ENCODE measurements around the gene CNTLN.
"Not testable (repeated sequence)": the region's sequence is repeated elsewhere in the genome, so short reads cannot be mapped to it uniquely, and the experiment has no call there.

CNTLN gene

DNA sequence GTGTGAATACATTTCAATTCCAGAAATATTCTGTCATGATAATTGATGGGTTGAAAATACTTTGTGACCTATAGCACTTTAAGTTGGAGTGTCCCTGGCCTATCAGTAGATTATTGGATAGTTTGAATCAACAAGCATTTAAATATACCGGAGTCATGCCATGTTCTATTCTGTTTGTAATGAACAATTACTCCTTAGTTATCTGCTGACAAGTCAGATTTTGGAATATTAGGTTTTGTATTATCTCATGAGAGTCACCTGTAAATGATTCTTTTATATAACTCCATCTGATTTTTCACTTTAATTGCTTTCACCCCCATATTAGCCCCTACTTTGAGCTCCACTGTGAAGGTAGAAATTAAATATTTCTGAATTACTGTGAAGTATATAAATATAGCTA is 351.6 kb downstream of the CNTLN start:
- Histone ChIP-seq H3K9me3 (no peaks in the 10 kb centered on the region), H3K36me3 (replicated peaks) (no peaks in the 10 kb centered on the region), H3K27me3 (ENCODE audit: low read depth) (no peaks in the 10 kb centered on the region), H3K4me1 (no peaks in the 10 kb centered on the region), H3K4me3 (no peak overlapping the region)
- DNase-seq (ENCODE audit: low spot score in 2 of 2): no peak
- in situ Hi-C loops (cut with MboI; ENCODE audit: low sequenced_read_pairs): no loop called here

DNA sequence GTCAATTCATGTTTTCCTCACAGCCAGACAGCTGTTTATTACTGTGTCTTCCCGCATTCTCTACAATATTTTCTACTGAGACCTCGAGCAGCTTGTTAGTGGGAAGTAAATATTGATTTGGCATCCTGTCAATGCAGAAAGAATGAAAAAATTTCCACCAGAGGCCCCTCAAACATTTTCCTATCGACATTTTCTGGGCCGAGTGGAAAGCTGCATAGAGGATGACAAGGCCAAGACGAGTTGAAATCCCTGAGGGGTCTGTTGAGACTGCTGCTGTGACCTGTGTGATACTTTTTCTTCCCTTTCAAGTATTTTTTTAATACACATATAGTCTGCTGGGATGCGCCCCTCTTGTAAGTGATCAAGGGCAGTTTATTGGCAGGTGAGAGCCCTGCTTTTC is 352.6 kb downstream of the CNTLN start:
- Histone ChIP-seq H3K9me3 (no peaks in the 10 kb centered on the region), H3K4me1 (peaks cover 3% of the 10 kb centered on the region), H3K27me3 (ENCODE audit: low read depth) (no peaks in the 10 kb centered on the region), H3K4me3 (no peak overlapping the region), H3K36me3 (replicated peaks) (no peaks in the 10 kb centered on the region)
- in situ Hi-C loops (cut with MboI; ENCODE audit: low sequenced_read_pairs): no loop called here
- no peak for DNase-seq (ENCODE audit: low spot score in 2 of 2)

- Histone ChIP-seq H3K4me3 (no peak overlapping the region), H3K9me3 (no peaks in the 10 kb centered on the region), H3K4me1 (peaks cover 4% of the 10 kb centered on the region), H3K27me3 (ENCODE audit: low read depth) (no peaks in the 10 kb centered on the region), H3K36me3 (replicated peaks) (no peaks in the 10 kb centered on the region)
- no peak for DNase-seq (ENCODE audit: low spot score in 2 of 2)
- in situ Hi-C loops (cut with MboI; ENCODE audit: low sequenced_read_pairs): no loop called here
Measured at GRCh38 chr9:17488662-17489061, 353.8 kb downstream of the CNTLN start.

GRCh38 chr9:17490110-17490509 is 355.3 kb downstream of the CNTLN start:
- no peaks in the 10 kb centered on the region for H3K36me3 ChIP-seq (replicated peaks)
- no peaks in the 10 kb centered on the region for H3K9me3 ChIP-seq
- DNase-seq (ENCODE audit: low spot score in 2 of 2): no peak
- no peaks in the 10 kb centered on the region for H3K27me3 ChIP-seq (ENCODE audit: low read depth)
- peaks cover 4% of the 10 kb centered on the region for H3K4me1 ChIP-seq
- in situ Hi-C loops (cut with MboI; ENCODE audit: low sequenced_read_pairs): no loop called here
- no peak overlapping the region for H3K4me3 ChIP-seq

DNA sequence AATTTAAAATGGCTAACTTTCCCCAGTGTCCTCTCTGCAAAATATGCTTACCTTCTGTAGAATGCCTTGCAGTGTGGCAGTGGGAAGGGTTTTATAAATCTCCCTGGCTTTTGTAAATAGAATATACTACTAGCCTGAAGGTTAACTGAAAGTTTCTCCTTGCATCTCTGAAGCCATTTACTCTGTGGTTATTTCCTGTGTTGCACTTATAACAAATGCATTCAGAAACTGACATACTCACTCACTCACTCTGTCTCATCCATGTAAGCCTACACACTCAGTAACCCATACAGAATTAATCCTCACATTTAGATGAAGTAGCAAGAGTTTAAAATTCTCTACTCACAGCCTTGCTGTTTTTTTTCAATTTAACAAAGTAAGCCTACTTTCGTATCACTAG is 356.9 kb downstream of the CNTLN start:
- H3K27me3 ChIP-seq (ENCODE audit: low read depth): no peaks in the 10 kb centered on the region
- no peaks in the 10 kb centered on the region for H3K9me3 ChIP-seq
- no peak overlapping the region for H3K4me3 ChIP-seq
- in situ Hi-C loops (cut with MboI; ENCODE audit: low sequenced_read_pairs): no loop called here
- H3K36me3 ChIP-seq (replicated peaks): no peaks in the 10 kb centered on the region
- no peak for DNase-seq (ENCODE audit: low spot score in 2 of 2)
- peaks cover 4% of the 10 kb centered on the region for H3K4me1 ChIP-seq

- Histone ChIP-seq H3K4me3 (no peak overlapping the region), H3K4me1 (no peaks in the 10 kb centered on the region)
- in situ Hi-C loops (cut with MboI; ENCODE audit: low sequenced_read_pairs): no loop called here
Measured at GRCh38 chr9:17503196-17503595, 368.4 kb downstream of the CNTLN start.

DNA sequence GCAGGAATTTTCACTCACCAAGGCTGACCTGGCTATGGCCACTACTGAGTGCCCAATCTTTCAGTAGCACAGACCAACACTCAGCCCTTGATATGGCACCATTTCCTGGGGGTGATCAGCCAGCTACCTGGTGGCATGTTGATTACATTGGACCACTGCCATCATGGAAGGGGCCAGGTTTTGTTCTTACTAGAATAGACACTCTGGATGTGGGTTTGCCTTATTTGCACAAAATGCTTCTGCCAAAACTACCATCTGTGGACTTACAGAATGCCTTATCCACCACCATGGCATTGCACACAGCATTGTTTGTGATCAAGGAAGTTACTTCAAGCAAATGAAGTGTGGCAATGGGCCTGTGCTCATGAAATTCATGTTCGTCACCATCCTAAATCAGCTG is 374.3 kb downstream of the CNTLN start:
- Histone ChIP-seq H3K9me3 (no peaks in the 10 kb centered on the region), H3K4me3 (no peak overlapping the region), H3K4me1 (no peaks in the 10 kb centered on the region), H3K27me3 (ENCODE audit: low read depth) (no peaks in the 10 kb centered on the region), H3K36me3 (replicated peaks) (no peaks in the 10 kb centered on the region)
- no peak for DNase-seq (ENCODE audit: low spot score in 2 of 2)
- in situ Hi-C loops (cut with MboI; ENCODE audit: low sequenced_read_pairs): no loop called here

More at GRCh38 chr9:17503196-17503595, 368.4 kb downstream of the CNTLN start:
- DNase-seq (ENCODE audit: low spot score in 2 of 2): no peak
- Histone ChIP-seq H3K36me3 (replicated peaks) (no peaks in the 10 kb centered on the region), H3K27me3 (ENCODE audit: low read depth) (no peaks in the 10 kb centered on the region), H3K9me3 (no peaks in the 10 kb centered on the region)

GRCh38 chr9:17509701-17510100 is 374.9 kb downstream of the CNTLN start:
- no peaks in the 10 kb centered on the region for H3K4me1 ChIP-seq
- H3K27me3 ChIP-seq (ENCODE audit: low read depth): no peaks in the 10 kb centered on the region
- H3K36me3 ChIP-seq (replicated peaks): no peaks in the 10 kb centered on the region
- DNase-seq (ENCODE audit: low spot score in 2 of 2): no peak
- no peaks in the 10 kb centered on the region for H3K9me3 ChIP-seq
- H3K4me3 ChIP-seq: no peak overlapping the region
- in situ Hi-C loops (cut with MboI; ENCODE audit: low sequenced_read_pairs): no loop called here

GRCh38 chr9:17519761-17520160 is 384.9 kb downstream of the CNTLN start:
- no peak overlapping the region for H3K4me3 ChIP-seq
- in situ Hi-C loops (cut with MboI; ENCODE audit: low sequenced_read_pairs): no loop called here
- H3K4me1 ChIP-seq: peaks cover 10% of the 10 kb centered on the region
- H3K36me3 ChIP-seq (replicated peaks): no peaks in the 10 kb centered on the region
- no peak for DNase-seq (ENCODE audit: low spot score in 2 of 2)
- H3K27me3 ChIP-seq (ENCODE audit: low read depth): no peaks in the 10 kb centered on the region
- H3K9me3 ChIP-seq: no peaks in the 10 kb centered on the region

- Histone ChIP-seq H3K27me3 (ENCODE audit: low read depth) (no peaks in the 10 kb centered on the region), H3K4me1 (peaks cover 10% of the 10 kb centered on the region), H3K36me3 (replicated peaks) (no peaks in the 10 kb centered on the region), H3K9me3 (no peaks in the 10 kb centered on the region), H3K4me3 (no peak overlapping the region)
- DNase-seq (ENCODE audit: low spot score in 2 of 2): no peak
- in situ Hi-C loops (cut with MboI; ENCODE audit: low sequenced_read_pairs): no loop called here
Measured at GRCh38 chr9:17520268-17521064, 385.6 kb downstream of the CNTLN start.

- no peak for DNase-seq (ENCODE audit: low spot score in 2 of 2)
- no peaks in the 10 kb centered on the region for H3K36me3 ChIP-seq (replicated peaks)
- peaks cover 10% of the 10 kb centered on the region for H3K4me1 ChIP-seq
- no peaks in the 10 kb centered on the region for H3K9me3 ChIP-seq
- in situ Hi-C loops (cut with MboI; ENCODE audit: low sequenced_read_pairs): no loop called here
- H3K27me3 ChIP-seq (ENCODE audit: low read depth): no peaks in the 10 kb centered on the region
- H3K4me3 ChIP-seq: no peak overlapping the region
Measured at GRCh38 chr9:17521100-17521855, 386.4 kb downstream of the CNTLN start.

GRCh38 chr9:17526726-17527125 is 391.9 kb downstream of the CNTLN start:
- in situ Hi-C loops (cut with MboI; ENCODE audit: low sequenced_read_pairs): loop anchor here (25.0 kb wide), 1 partner anchor 1511 kb away; the partner anchor contains the start of genes RRAGA and SAXO1

DNA sequence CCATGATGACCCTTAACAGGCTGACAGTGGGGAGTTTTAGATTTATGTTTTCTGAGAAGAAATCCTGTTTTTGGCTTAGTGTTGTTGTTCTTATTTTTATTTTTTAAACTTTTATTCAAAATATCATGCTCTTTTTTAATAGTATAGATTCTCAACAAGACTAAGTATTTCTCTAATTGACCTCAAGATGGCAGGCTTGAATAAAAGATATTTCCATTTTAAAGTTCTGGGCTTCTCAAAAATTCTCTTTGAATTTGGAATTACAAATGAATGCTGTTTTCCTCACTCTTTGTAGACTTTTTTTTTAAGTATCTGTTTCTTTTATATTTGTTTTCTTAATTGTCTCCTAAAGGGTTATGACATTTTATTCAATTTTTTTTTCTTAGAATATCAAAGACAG is 394.0 kb downstream of the CNTLN start:
- no peaks in the 10 kb centered on the region for H3K9me3 ChIP-seq
- in situ Hi-C loops (cut with MboI; ENCODE audit: low sequenced_read_pairs): loop anchor here (25.0 kb wide), 1 partner anchor 1508 kb away; the partner anchor contains the start of genes RRAGA and SAXO1
- H3K4me3 ChIP-seq: no peak overlapping the region
- peaks cover 9% of the 10 kb centered on the region for H3K4me1 ChIP-seq
- H3K27me3 ChIP-seq (ENCODE audit: low read depth): no peaks in the 10 kb centered on the region
- DNase-seq (ENCODE audit: low spot score in 2 of 2): peak in 1 of 2 experiments; percentile 37
- no peaks in the 10 kb centered on the region for H3K36me3 ChIP-seq (replicated peaks)

More at GRCh38 chr9:17526726-17527125, 391.9 kb downstream of the CNTLN start:
- not testable (repeated sequence) for H3K4me3 ChIP-seq; H3K27me3 ChIP-seq (ENCODE audit: low read depth); DNase-seq (ENCODE audit: low spot score in 2 of 2); H3K9me3 ChIP-seq; H3K36me3 ChIP-seq (replicated peaks)
- H3K4me1 ChIP-seq: peaks cover 10% of the 10 kb centered on the region

GRCh38 chr9:17531642-17532254 is 396.9 kb downstream of the CNTLN start:
- in situ Hi-C loops (cut with MboI; ENCODE audit: low sequenced_read_pairs): loop anchor here (10.0 to 25.0 kb wide), 2 partner anchors 673 to 1506 kb away; partner anchors contain the start of genes RRAGA and SAXO1
- peaks cover 6% of the 10 kb centered on the region; the same call in 1 of the 2 replicates for H3K4me1 ChIP-seq
- no peak overlapping the region for H3K4me3 ChIP-seq
- peak; percentile 61 to 72 for DNase-seq (ENCODE audit: low spot score in 2 of 2)
- no peaks in the 10 kb centered on the region for H3K9me3 ChIP-seq
- H3K27me3 ChIP-seq (ENCODE audit: low read depth): peaks cover 4% of the 10 kb centered on the region
- H3K36me3 ChIP-seq (replicated peaks): no peaks in the 10 kb centered on the region
